Glomerular visceral epithelial cell (primary cell): Measurements from ENCODE around the gene GCDH.
"Not testable (repeated sequence)": the region's sequence is repeated elsewhere in the genome, so short reads cannot be mapped to it uniquely, and the experiment has no call there.

Source experiments
- DNase-seq: peaks from one replicate; pipeline ENCODE4 v3.0.0-alpha.2; 2016; ENCODE audit errors: extremely low spot score

GCDH gene

DNA sequence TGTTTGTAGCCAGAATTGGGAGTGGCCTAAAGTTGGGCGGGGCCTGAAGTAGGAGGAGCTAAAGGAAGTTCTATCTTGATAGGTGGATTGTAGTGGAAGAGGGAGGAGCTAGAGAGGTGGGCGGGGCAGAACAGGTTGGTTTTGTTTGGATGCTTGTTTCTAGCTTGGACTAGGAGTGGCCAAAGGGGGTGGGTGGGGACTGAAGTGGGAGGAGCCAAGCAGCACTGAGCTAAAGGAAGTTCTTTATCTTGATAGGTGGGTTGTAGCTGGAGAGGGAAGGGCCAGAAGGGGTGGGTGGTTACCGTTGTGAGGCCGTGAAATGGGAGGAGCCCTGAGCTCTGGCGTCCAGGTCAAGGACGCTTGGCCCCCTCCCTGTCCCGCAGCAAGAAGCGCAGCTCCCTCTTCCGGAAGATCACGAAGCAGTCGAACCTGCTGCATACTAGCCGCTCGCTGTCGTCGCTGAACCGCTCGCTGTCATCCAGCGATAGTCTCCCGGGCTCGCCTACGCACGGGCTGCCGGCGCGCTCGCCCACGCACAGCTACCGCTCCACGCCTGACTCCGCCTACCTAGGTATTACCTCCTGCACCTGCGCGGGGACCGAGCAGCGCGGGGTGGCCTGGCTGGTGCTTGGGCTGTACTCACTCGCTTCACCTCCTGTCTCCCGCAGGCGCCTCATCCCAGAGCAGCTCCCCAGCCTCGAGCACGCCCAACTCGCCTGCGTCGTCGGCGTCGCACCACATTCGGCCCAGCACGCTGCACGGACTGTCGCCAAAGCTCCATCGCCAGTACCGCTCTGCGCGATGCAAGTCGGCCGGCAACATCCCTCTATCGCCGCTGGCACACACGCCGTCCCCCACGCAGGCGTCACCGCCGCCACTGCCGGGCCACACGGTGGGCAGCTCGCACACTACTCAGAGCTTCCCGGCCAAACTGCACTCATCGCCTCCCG lies 17.7 kb upstream of the GCDH start:
- peak; percentile 79 for DNase-seq

DNA sequence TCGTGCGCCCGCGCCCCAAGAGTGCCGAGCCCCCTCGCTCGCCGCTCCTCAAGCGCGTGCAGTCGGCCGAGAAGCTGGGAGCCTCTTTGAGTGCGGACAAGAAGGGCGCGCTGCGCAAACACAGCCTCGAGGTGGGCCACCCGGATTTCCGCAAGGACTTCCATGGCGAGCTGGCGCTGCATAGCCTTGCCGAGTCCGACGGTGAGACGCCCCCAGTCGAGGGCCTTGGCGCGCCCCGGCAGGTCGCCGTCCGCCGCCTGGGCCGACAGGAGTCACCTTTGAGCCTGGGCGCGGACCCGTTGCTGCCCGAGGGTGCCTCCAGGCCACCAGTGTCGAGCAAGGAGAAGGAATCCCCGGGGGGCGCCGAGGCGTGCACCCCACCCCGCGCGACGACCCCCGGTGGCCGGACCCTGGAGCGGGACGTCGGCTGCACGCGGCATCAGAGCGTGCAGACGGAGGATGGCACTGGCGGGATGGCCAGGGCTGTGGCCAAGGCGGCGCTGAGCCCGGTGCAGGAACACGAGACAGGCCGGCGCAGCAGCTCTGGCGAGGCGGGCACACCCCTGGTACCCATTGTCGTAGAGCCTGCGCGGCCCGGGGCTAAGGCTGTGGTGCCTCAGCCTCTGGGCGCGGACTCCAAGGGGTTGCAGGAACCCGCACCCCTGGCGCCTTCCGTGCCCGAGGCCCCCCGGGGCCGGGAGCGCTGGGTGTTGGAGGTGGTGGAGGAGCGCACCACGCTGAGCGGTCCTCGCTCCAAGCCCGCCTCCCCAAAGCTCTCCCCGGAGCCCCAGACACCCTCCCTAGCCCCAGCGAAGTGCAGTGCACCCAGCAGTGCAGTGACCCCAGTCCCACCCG lies 16.8 kb upstream of the GCDH start:
- no peak for DNase-seq

DNA sequence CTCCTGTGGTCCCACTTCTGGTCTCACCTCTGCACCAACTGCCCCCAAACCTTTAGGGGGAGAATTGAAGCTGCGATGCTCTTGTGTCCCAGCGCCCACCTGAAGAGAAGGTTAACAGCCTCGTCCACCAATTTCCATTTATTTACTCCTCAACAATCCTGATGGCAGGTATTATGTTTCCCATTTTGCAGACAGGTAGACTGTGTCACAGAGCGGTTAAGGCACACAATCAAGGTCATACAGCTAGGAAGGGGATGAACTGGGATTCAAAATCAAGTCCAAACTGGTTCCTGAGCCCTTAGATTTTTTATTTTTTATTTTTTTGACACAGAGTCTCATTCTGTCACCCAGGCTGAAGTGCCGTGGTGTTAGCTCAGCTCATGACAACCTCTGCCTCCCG lies 15.9 kb upstream of the GCDH start:
- DNase-seq, result no peak

GRCh38 chr19:12880551-12881171 lies 10.3 kb upstream of the GCDH start:
- DNase-seq, result no peak

DNA sequence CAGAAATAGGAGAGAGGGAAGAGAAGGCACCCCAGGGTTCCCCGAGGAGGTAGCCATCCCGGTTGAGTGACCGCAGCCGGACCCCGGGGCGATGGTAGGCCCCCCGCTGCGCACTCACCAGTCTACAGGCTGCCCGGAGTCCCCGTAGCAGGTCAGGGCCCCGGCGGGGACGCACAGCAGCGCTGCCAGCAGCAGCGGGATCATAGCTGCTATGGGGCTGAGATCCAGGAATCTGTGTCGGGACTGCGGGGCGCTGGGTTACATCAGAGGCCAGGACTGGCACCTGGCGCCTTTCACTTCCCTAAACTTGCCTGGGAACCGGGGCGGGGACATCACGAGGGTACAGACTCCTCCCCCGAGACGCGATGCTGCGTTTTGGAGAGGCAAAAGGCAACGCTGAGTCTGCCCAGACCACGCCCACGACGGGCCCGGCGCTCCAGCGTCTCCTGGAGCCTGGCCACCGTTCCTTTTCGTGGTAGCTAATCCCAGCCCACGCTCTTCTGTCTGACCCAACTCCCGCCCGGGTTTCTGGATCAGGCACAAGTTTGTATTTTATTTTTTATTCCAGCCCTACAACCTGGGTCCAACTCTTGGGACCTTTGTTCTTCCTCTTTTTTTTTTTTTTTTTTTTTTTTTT lies 9.7 kb upstream of the GCDH start, which contains the start of gene DNASE2:
Gene DNASE2, minus strand, starts transcription at position 278 of the 637 bp plus-strand sequence. Its CDS starts 74 bp downstream, at position 204.
- peak; percentile 91 for DNase-seq

GRCh38 chr19:12882589-12882988 lies 8.4 kb upstream of the GCDH start:
- no peak for DNase-seq

DNA sequence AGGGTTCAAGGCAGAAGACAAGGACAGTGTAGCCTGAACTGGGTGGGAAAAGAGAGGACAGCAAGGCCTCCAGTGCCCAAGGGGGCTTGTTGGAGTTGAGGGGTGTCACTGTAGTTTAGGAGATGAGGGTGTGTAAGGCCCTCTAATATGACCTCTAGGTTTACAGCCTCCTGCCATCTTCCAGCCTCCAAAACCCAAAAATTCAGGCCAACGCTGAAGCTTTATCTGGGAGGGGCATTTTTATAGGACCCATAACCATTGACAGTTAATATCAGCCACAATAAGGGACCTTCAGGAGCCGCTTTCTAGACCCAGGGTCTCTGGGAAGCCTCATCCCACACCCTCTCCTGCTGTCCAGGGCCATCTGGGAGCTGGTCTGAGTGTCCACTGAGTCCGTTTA lies 6.8 kb upstream of the GCDH start:
- DNase-seq, result no peak

DNA sequence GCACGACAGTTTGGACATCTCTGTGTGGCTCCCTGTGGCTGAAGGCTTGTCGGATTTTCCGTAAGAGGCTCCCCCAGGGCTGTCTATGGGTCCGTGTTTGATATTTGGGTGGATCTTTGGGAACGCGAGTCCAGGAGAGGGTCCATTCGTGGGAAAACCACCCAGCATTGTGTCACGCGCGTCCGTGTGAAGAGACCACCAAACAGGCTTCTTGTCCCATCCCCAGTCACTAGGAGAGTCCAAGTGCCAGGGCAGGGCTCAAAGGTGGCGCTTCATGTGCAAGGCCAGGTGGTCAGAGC lies 6.4 kb upstream of the GCDH start:
- DNase-seq, result no peak

- DNase-seq, result peak; percentile 36
These were observed 5.8 kb upstream of the GCDH start for GRCh38 chr19:12884926-12885748.

- DNase-seq, result no peak
These were observed 5.0 kb upstream of the GCDH start for GRCh38 chr19:12885749-12886650.

- DNase-seq, result no peak
These were observed 4.3 kb upstream of the GCDH start for GRCh38 chr19:12886651-12886968.

DNA sequence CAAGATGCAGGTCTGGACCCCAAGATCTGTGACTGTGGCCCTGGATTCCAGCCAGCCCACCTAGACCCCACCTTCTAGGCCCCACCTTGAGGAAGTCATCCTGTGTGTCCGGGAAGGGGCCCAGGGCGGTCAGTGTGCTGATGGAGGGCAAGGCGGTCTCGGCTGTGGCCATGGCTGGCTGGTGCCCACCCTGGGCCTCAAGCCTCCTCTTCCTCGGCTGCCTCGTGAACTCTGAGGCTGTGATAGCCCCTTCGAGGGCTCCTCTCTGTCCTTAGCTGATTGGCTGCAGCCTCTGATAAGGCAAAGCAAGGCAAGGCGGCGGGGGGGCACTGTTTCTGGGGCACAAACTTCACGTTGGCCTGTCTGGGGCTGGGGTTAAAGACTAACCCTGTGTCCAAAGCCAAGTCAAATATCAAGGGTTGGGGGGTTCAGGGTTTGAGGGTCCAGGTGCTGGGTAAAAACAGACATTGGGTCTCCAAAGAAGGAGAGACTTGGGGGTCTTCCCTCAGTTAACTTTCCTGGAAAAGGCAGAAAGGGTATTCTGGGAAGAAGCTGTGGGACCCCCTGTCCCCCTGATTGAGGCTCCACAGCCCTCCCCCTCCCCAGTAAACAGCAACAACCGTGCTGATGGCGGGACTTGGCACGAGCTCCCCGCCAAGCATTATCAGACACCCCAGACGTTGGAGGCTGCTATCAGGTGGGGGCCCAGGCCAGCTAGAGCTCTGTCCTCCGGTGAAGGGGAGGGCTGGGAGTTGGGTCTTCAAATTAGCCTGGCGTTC lies 3.8 kb upstream of the GCDH start, which contains the start of gene KLF1:
Gene KLF1, minus strand, starts transcription at position 233 of the 779 bp plus-strand sequence. Its CDS starts 61 bp downstream, at position 172.
- DNase-seq, result no peak

GRCh38 chr19:12888006-12888603 lies 2.9 kb upstream of the GCDH start:
- no peak for DNase-seq

DNA sequence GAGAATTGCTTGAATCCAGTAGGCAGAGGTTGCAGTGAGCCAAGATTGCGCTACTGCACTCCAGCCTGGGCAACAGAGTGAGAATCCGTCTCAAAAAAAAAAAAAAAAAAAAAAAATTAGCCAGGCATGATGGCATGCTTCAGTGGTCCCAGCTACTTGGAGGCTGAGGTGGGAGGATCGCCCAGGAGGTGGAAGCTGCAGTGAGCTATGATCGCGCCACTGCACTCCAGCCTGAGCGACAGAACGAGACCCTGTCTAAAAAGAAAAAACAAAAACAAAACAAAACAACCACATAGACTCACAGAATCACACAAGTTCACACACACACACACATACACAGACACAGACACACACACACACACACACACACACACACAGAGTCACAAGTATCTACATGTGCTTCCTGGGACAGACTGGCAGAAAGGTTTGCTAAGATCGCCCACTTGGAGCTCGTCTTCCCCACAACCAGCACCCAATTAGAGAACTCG lies 617 bp upstream of the GCDH start:
- DNase-seq, result not testable (repeated sequence)

- DNase-seq, result peak; percentile 18
These were observed 627 bp downstream of the GCDH start for GRCh38 chr19:12891553-12892021.

- no peak for DNase-seq
These were observed 2.6 kb downstream of the GCDH start for GRCh38 chr19:12893582-12893981.

- no peak for DNase-seq
These were observed 5.5 kb downstream of the GCDH start for GRCh38 chr19:12896460-12896859.

GRCh38 chr19:12899891-12900518 lies 9.0 kb downstream of the GCDH start:
- no peak for DNase-seq
